DOHH2 (cell line): ENCODE results near the gene PCDHA11.

Experiments used
- H3F3A ChIP-seq: fragments of 200-600 bp; sonication (generic), shearing (Covaris generic); 2 replicates; pipeline ENCODE4 v1.6.0; 2016; ENCODE audit warnings: antibody characterized with exemption, mild to moderate bottlenecking; ENCODE audit not compliant: control insufficient read depth, insufficient read depth
- H3K27ac ChIP-seq: fragments of 200-600 bp; sonication (generic); 2 replicates; pipeline ENCODE4 v1.5.1; 2014; ENCODE audit warnings: low read depth, mild to moderate bottlenecking, low read length, moderate library complexity
- H3K27me3 ChIP-seq: fragments of 200-600 bp; sonication (generic); 2 replicates; pipeline ENCODE4 v1.6.1; 2014; ENCODE audit warnings: mild to moderate bottlenecking, low read length, mixed read lengths; ENCODE audit not compliant: control insufficient read depth
- H3K36me3 ChIP-seq: fragments of 200-600 bp; sonication (generic); 2 replicates; pipeline ENCODE4 v1.6.1; 2014; ENCODE audit warnings: mild to moderate bottlenecking, low read length, moderate library complexity, mixed read lengths; ENCODE audit not compliant: control insufficient read depth
- H3K4me1 ChIP-seq: fragments of 200-600 bp; sonication (generic); 2 replicates; pipeline ENCODE4 v1.6.1; 2014; ENCODE audit warnings: mild to moderate bottlenecking, low read length, mixed read lengths; ENCODE audit not compliant: control insufficient read depth
- H3K4me2 ChIP-seq: fragments of 200-600 bp; sonication (generic); 2 replicates; pipeline ENCODE4 v1.6.0; 2014; ENCODE audit warnings: mild to moderate bottlenecking, low read length, moderate library complexity
- H3K4me3 ChIP-seq: fragments of 200-600 bp; sonication (generic); 2 replicates; pipeline ENCODE4 v1.5.1; 2014; ENCODE audit warnings: mild to moderate bottlenecking, low read length, mixed read lengths
- H3K79me2 ChIP-seq: fragments of 200-600 bp; sonication (generic); 2 replicates; pipeline ENCODE4 v1.6.1; 2014; ENCODE audit warnings: mild to moderate bottlenecking, low read length, mixed read lengths; ENCODE audit not compliant: control insufficient read depth
- H3K9me2 ChIP-seq: fragments of 200-600 bp; sonication (generic); replicated peaks from 2 replicates; pipeline ENCODE4 v1.6.1; 2014; ENCODE audit warnings: mild to moderate bottlenecking, low read length, mixed read lengths; ENCODE audit not compliant: control insufficient read depth
- H3K9me3 ChIP-seq: fragments of 200-600 bp; sonication (generic); 2 replicates; pipeline ENCODE4 v1.6.1; 2014; ENCODE audit warnings: antibody characterized with exemption, low read length, mixed read lengths; ENCODE audit not compliant: control insufficient read depth, insufficient read depth
- H4K20me1 ChIP-seq: fragments of 200-600 bp; sonication (generic); 2 replicates; pipeline ENCODE4 v1.6.0; 2014; ENCODE audit warnings: low read depth, mild to moderate bottlenecking, antibody characterized with exemption, low read length, moderate library complexity; ENCODE audit not compliant: control insufficient read depth, insufficient read depth
- CTCF ChIP-seq: fragments of 200-600 bp; sonication (generic); IDR thresholded peaks from one replicate; pipeline ENCODE4 v1.5.1; 2014; ENCODE audit warnings: antibody characterized with exemption, mild to moderate bottlenecking, low read depth, low read length; ENCODE audit not compliant: poor library complexity, severe bottlenecking
- EZH2phosphoT487 ChIP-seq: fragments of 200-600 bp; sonication (generic); IDR thresholded peaks from 2 replicates; pipeline ENCODE4 v1.6.1; 2017; ENCODE audit warnings: borderline replicate concordance, mild to moderate bottlenecking, antibody characterized with exemption, low read length, moderate library complexity, mixed read lengths

PCDHA11 gene

GRCh38 chr5:140881889-140882590 is 13.3 kb downstream of the PCDHA11 start, which contains the start of gene PCDHA13:
PCDHA13 (plus strand) TSS chr5:140882124; CDS start chr5:140882269, 145 bp downstream.
- Histone ChIP-seq H3K27me3 (no peaks in the 10 kb centered on the region), H3F3A (no peaks in the 10 kb centered on the region), H3K4me1 (no peaks in the 10 kb centered on the region), H3K27ac (no peak within 1 kb of the TSS), H3K4me2 (no peak within 1 kb of the TSS), H3K9me3 (no peaks in the 10 kb centered on the region; the same call in 1 of the 2 replicates), H3K4me3 (no peak within 1 kb of the TSS), H4K20me1 (no peaks in the 10 kb centered on the region), H3K79me2 (no peaks in the 10 kb centered on the region), H3K9me2 (no peaks in the 10 kb centered on the region), H3K36me3 (no peaks in the 10 kb centered on the region)
- TF ChIP-seq CTCF (no peak), EZH2phosphoT487 (no peak)

GRCh38 chr5:140882591-140882899 is 13.8 kb downstream of the PCDHA11 start:
- Histone ChIP-seq H3K4me3 (no peak overlapping the region), H3K36me3 (no peaks in the 10 kb centered on the region), H3K27me3 (no peaks in the 10 kb centered on the region), H4K20me1 (no peaks in the 10 kb centered on the region), H3K4me1 (no peaks in the 10 kb centered on the region), H3K4me2 (no peak overlapping the region), H3K9me2 (no peaks in the 10 kb centered on the region), H3K27ac (no peak overlapping the region), H3F3A (no peaks in the 10 kb centered on the region), H3K9me3 (no peaks in the 10 kb centered on the region; the same call in 1 of the 2 replicates), H3K79me2 (no peaks in the 10 kb centered on the region)
- TF ChIP-seq CTCF (peak; percentile 41), EZH2phosphoT487 (no peak)

GRCh38 chr5:140883373-140883772 is 14.6 kb downstream of the PCDHA11 start:
- Histone ChIP-seq H3K4me3 (no peak overlapping the region), H3K4me1 (no peaks in the 10 kb centered on the region), H3K79me2 (no peaks in the 10 kb centered on the region), H3K9me2 (no peaks in the 10 kb centered on the region), H3K9me3 (no peaks in the 10 kb centered on the region; the same call in 1 of the 2 replicates), H4K20me1 (no peaks in the 10 kb centered on the region), H3K36me3 (no peaks in the 10 kb centered on the region), H3K27me3 (no peaks in the 10 kb centered on the region), H3F3A (no peaks in the 10 kb centered on the region), H3K4me2 (no peak overlapping the region), H3K27ac (no peak overlapping the region)
- no peak for TF ChIP-seq EZH2phosphoT487
- TF ChIP-seq CTCF, result no peak
